T-helper 17 cell (primary cell): Measurements from ENCODE around the gene ADD3. TPM values are rescaled to one million over a fixed set of nuclear protein-coding genes. Genes with fewer than 3 reads are reported as not detected.

Experiments used
- ATAC-seq: fragments of 150-1000 bp; cut with Tn5 transposase; 2 replicates; pipeline ENCODE4 v1.10.0; 2021; ENCODE audit warnings: mild to moderate bottlenecking, moderate library complexity
- DNase-seq, 3 donors: peaks; one replicate each; pipeline versions ENCODE4 v3.0.0 to v3.0.0-alpha.2; 2020 to 2021
- H3K9me3 ChIP-seq: one replicate; pipeline ENCODE4 v1.7.0; 2013; ENCODE audit warnings: low read length, mild to moderate bottlenecking; ENCODE audit not compliant: control insufficient read depth, poor library complexity, severe bottlenecking
- H3K27ac Mint-ChIP-seq: one replicate; pipeline ENCODE4 v1.8.0; 2022; ENCODE audit warnings: mild to moderate bottlenecking, moderate library complexity, mixed read lengths
- H3K27me3 Mint-ChIP-seq: one replicate; pipeline ENCODE4 v1.8.0; 2022; ENCODE audit warnings: mixed read lengths
- H3K36me3 Mint-ChIP-seq: one replicate; pipeline ENCODE4 v1.8.0; 2022; ENCODE audit warnings: low read depth, mixed read lengths
- H3K4me1 Mint-ChIP-seq: one replicate; pipeline ENCODE4 v1.8.0; 2022; ENCODE audit warnings: mild to moderate bottlenecking, mixed read lengths
- H3K4me3 Mint-ChIP-seq: one replicate; pipeline ENCODE4 v1.8.0; 2022; ENCODE audit warnings: mild to moderate bottlenecking, moderate library complexity, mixed read lengths
- total RNA-seq, 4 donors: library from RNA in 2 of 4; stranded (reverse) in 2 of 4; gene quantifications; one replicate each; pipeline ENCODE4 v1.2.3 and lab custom pipeline; 2022 to 2026

The ADD3 gene
- total RNA-seq, 2 donors from 2014 or later = 343 to 351 TPM

- peaks cover 3% of the 10 kb centered on the region for H3K4me1 Mint-ChIP-seq
- DNase-seq = no peak
- H3K4me3 Mint-ChIP-seq = no peak overlapping the region
- H3K9me3 ChIP-seq = no peaks in the 10 kb centered on the region
- H3K27ac Mint-ChIP-seq = no peak overlapping the region
- no peak for ATAC-seq
- H3K36me3 Mint-ChIP-seq = no peaks in the 10 kb centered on the region
- H3K27me3 Mint-ChIP-seq = peaks cover 20% of the 10 kb centered on the region
Observed at GRCh38 chr10:109969760-109970346, 37.9 kb upstream of the ADD3 start.

GRCh38 chr10:109971634-109972033 lies 36.1 kb upstream of the ADD3 start:
- Mint-ChIP-seq H3K4me1 (peaks cover 3% of the 10 kb centered on the region), H3K27me3 (peaks cover 20% of the 10 kb centered on the region), H3K36me3 (no peaks in the 10 kb centered on the region), H3K27ac (no peak overlapping the region), H3K4me3 (no peak overlapping the region)
- no peak for ATAC-seq
- H3K9me3 ChIP-seq = no peaks in the 10 kb centered on the region
- DNase-seq = no peak

GRCh38 chr10:109972372-109973001 lies 35.3 kb upstream of the ADD3 start:
- Mint-ChIP-seq H3K27me3 (peaks cover 20% of the 10 kb centered on the region), H3K4me1 (peaks cover 3% of the 10 kb centered on the region), H3K36me3 (no peaks in the 10 kb centered on the region), H3K27ac (no peak overlapping the region), H3K4me3 (no peak overlapping the region)
- no peaks in the 10 kb centered on the region for H3K9me3 ChIP-seq
- ATAC-seq = no peak
- DNase-seq = no peak

- no peak for ATAC-seq
- H3K4me1 Mint-ChIP-seq = peaks cover 3% of the 10 kb centered on the region
- no peak overlapping the region for H3K4me3 Mint-ChIP-seq
- no peak overlapping the region for H3K27ac Mint-ChIP-seq
- no peaks in the 10 kb centered on the region for H3K36me3 Mint-ChIP-seq
- H3K27me3 Mint-ChIP-seq = peaks cover 20% of the 10 kb centered on the region
- no peak for DNase-seq
- H3K9me3 ChIP-seq = no peaks in the 10 kb centered on the region
Observed at GRCh38 chr10:109973326-109973829, 34.4 kb upstream of the ADD3 start.

- Mint-ChIP-seq H3K27me3 (peaks cover 10% of the 10 kb centered on the region), H3K4me3 (no peak overlapping the region), H3K36me3 (no peaks in the 10 kb centered on the region), H3K4me1 (no peaks in the 10 kb centered on the region), H3K27ac (no peak overlapping the region)
- H3K9me3 ChIP-seq = no peaks in the 10 kb centered on the region
- ATAC-seq (no peak), DNase-seq (no peak)
Observed at GRCh38 chr10:109974504-109975191, 33.1 kb upstream of the ADD3 start.

- H3K27me3 Mint-ChIP-seq = peaks cover 12% of the 10 kb centered on the region
- no peaks in the 10 kb centered on the region for H3K9me3 ChIP-seq
- no peak overlapping the region for H3K27ac Mint-ChIP-seq
- DNase-seq (no peak), ATAC-seq (no peak)
- no peaks in the 10 kb centered on the region for H3K36me3 Mint-ChIP-seq
- peaks cover 2% of the 10 kb centered on the region for H3K4me1 Mint-ChIP-seq
- H3K4me3 Mint-ChIP-seq = no peak overlapping the region
Observed at GRCh38 chr10:109975244-109976190, 32.3 kb upstream of the ADD3 start.

- no peak for DNase-seq
- peaks cover 13% of the 10 kb centered on the region for H3K27me3 Mint-ChIP-seq
- no peak for ATAC-seq
- H3K4me3 Mint-ChIP-seq = no peak overlapping the region
- H3K4me1 Mint-ChIP-seq = peaks cover 4% of the 10 kb centered on the region
- H3K36me3 Mint-ChIP-seq = no peaks in the 10 kb centered on the region
- H3K9me3 ChIP-seq = no peaks in the 10 kb centered on the region
- no peak overlapping the region for H3K27ac Mint-ChIP-seq
Observed at GRCh38 chr10:109976681-109977080, 31.1 kb upstream of the ADD3 start.

- Mint-ChIP-seq H3K4me1 (peaks cover 9% of the 10 kb centered on the region), H3K4me3 (no peak overlapping the region), H3K36me3 (no peaks in the 10 kb centered on the region), H3K27me3 (peaks cover 6% of the 10 kb centered on the region), H3K27ac (no peak overlapping the region)
- H3K9me3 ChIP-seq = no peaks in the 10 kb centered on the region
- ATAC-seq (no peak), DNase-seq (no peak)
Observed at GRCh38 chr10:109977382-109977806, 30.4 kb upstream of the ADD3 start.

- H3K9me3 ChIP-seq = no peaks in the 10 kb centered on the region
- Mint-ChIP-seq H3K4me3 (no peak overlapping the region), H3K27me3 (peaks cover 6% of the 10 kb centered on the region), H3K27ac (peak overlapping the region; percentile 41), H3K36me3 (no peaks in the 10 kb centered on the region), H3K4me1 (peaks cover 10% of the 10 kb centered on the region)
- ATAC-seq = peak; percentile 75
- DNase-seq = peak; percentile 36 to 63 (median 40)
Observed at GRCh38 chr10:109978481-109978880, 29.3 kb upstream of the ADD3 start.

- ATAC-seq = no peak
- no peak overlapping the region for H3K4me3 Mint-ChIP-seq
- no peak for DNase-seq
- peaks cover 6% of the 10 kb centered on the region for H3K27me3 Mint-ChIP-seq
- no peak overlapping the region for H3K27ac Mint-ChIP-seq
- no peaks in the 10 kb centered on the region for H3K36me3 Mint-ChIP-seq
- H3K9me3 ChIP-seq = no peaks in the 10 kb centered on the region
- H3K4me1 Mint-ChIP-seq = peaks cover 10% of the 10 kb centered on the region
Observed at GRCh38 chr10:109979215-109979614, 28.6 kb upstream of the ADD3 start.

GRCh38 chr10:109981650-109982049 lies 26.1 kb upstream of the ADD3 start:
- H3K9me3 ChIP-seq = no peaks in the 10 kb centered on the region
- H3K4me3 Mint-ChIP-seq = no peak overlapping the region
- peaks cover 2% of the 10 kb centered on the region for H3K36me3 Mint-ChIP-seq
- H3K27me3 Mint-ChIP-seq = peaks cover 6% of the 10 kb centered on the region
- peaks cover 10% of the 10 kb centered on the region for H3K4me1 Mint-ChIP-seq
- DNase-seq (no peak), ATAC-seq (no peak)
- H3K27ac Mint-ChIP-seq = no peak overlapping the region

GRCh38 chr10:109982123-109982522 lies 25.7 kb upstream of the ADD3 start:
- H3K36me3 Mint-ChIP-seq = peaks cover 2% of the 10 kb centered on the region
- no peak for DNase-seq
- H3K27me3 Mint-ChIP-seq = peaks cover 6% of the 10 kb centered on the region
- H3K4me1 Mint-ChIP-seq = peaks cover 10% of the 10 kb centered on the region
- no peak for ATAC-seq
- no peak overlapping the region for H3K27ac Mint-ChIP-seq
- H3K9me3 ChIP-seq = no peaks in the 10 kb centered on the region
- no peak overlapping the region for H3K4me3 Mint-ChIP-seq

GRCh38 chr10:109982812-109983211 lies 25.0 kb upstream of the ADD3 start:
- Mint-ChIP-seq H3K27ac (no peak overlapping the region), H3K4me1 (peaks cover 10% of the 10 kb centered on the region), H3K4me3 (no peak overlapping the region), H3K36me3 (peaks cover 2% of the 10 kb centered on the region), H3K27me3 (peaks cover 6% of the 10 kb centered on the region)
- ATAC-seq (no peak), DNase-seq (no peak)
- no peaks in the 10 kb centered on the region for H3K9me3 ChIP-seq
